Activated CD8-positive, alpha-beta memory T cell treated with anti-CD3 and anti-CD28 coated beads for 36 hours (primary cell): Measurements from ENCODE around the gene FBXW4. TPM values are rescaled to one million over a fixed set of nuclear protein-coding genes. Genes with fewer than 3 reads are reported as not detected.

Source experiments
- CTCF ChIA-PET: fragments of 350-600 bp; sonication (Branson Sonifier 250); formaldehyde crosslinking; loops from one replicate; lab custom pipeline; 2021; ENCODE audit warnings: antibody characterized with exemption; lab: Charles Lee
- POLR2A ChIA-PET: fragments of 350-600 bp; sonication (Branson Sonifier 250); formaldehyde crosslinking; loops from one replicate; lab custom pipeline; 2021; ENCODE audit warnings: antibody characterized with exemption; lab: Charles Lee
- total RNA-seq, 2 experiments: library from RNA; stranded (reverse); gene quantifications; one replicate each; pipeline ENCODE4 v1.2.3, GENCODE V29; 2021

The FBXW4 gene
- total RNA-seq, 2 experiments from 2014 or later: 35.3 to 36.3 TPM

DNA sequence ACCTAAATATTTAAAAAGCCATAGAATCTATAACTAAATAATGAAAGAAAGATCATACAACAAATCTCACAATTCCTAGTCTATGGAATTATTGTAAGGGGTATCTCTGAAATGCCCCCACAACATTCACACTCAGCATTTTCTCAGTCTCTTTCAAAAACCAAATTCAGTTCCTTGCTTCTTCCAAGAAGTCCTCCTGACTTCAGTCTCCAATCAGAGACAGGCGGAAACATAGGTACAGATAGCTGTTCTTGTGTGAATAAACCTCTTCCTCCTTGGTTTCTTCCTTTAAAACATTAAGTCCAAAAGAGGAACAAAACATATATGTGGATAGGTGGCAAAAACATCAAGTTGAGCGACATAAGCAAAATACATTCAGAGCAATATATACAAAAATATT, 13.9 kb upstream of the FBXW4 start:
- ChIA-PET CTCF (no interaction called here), POLR2A (interaction anchor here (1.0 kb wide), 1 partner anchor 32 kb away, joined by 3 read pairs; no protein-coding TSS in a partner anchor)

DNA sequence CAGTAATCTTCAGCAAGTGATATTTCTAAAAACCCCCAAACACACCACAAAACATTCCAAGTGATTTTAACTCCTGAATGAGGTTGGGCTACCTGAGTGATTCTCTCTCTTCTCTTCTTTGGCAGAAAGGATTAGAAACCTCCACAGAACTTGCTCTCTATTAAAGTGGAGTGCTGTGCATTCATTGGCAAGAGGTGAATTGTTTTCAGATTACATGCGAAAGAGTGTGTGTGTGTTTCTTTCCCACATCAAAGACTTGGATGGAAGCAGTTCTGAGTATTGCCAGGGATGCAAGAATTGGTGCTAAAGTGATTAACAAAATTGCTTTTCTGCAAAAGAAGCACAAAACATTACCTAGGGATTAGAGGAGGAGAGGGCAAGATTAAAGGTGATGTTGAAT, 13.1 kb upstream of the FBXW4 start:
- ChIA-PET POLR2A (no interaction called here), CTCF (no interaction called here)

DNA sequence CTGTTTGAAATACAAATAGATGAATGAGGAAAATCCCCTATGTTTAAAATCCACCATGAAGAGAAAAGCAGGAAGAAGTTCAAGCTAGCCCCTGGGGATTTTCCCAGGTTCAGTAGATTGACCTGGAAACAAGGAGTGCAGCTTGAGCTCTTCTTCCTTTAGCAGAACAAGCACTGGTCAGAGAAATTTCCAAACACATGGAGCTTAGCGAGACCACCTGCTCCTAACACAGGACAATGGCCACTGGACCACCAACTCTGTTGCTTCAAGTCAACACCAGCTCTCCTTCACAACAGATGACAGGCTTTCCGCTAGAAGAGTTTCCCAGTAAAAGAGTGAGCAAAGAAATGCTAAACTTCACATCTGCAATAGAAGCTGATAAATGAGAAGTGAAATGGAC, 9.4 kb upstream of the FBXW4 start:
- CTCF ChIA-PET: interaction anchor here (1.1 to 2.0 kb wide), 2 partner anchors 11 to 137 kb away, joined by 3 to 7 read pairs; no protein-coding TSS in a partner anchor
- POLR2A ChIA-PET: no interaction called here

DNA sequence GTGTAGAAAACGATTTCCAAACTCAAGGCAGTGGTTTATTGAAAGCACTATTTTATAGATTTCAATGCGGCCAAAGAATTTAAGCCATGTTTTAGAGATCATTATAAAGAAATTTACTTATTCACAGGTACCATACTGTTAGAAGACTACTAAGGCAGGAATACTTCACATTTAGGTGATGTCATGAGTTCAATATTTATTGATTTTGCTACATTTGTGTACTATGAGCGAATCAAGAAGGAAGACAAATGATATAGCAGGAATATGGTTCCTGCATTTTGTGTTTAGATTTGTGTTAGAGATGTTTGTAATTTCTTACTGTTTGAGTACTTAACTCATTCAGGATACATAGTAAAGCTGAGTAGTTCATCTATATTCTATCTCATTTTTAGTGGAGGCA, 1.7 kb upstream of the FBXW4 start:
- POLR2A ChIA-PET: no interaction called here
- CTCF ChIA-PET: no interaction called here

DNA sequence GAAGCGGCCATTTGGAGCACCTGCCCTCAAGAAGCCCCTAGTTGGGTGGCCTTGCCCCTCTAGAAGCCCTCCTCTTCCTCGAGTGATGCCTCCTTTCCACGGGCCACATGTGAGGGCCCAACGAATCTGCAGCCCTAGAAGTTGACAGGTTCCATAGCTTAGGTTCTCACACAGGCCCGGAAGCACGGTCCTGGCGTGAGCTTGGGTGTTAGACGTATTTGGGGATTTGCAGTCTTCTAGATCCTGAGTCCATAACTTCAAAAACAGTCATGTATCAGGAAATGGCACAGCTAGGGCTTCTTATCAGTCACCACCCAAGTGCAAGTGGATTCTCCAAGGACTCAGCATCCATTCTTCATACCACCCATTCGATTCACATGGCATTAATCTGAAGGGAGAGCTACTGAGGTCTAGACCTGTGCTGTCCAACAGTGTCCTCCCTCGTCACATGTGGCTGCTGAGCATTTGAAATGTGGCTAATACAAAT, 477 bp upstream of the FBXW4 start:
- ChIA-PET CTCF (interaction anchor here (0.9 kb wide), 1 partner anchor 11 kb away, joined by 3 read pairs; no protein-coding TSS in a partner anchor), POLR2A (interaction anchor here (0.7 kb wide), 1 partner anchor 763 kb away, joined by 3 read pairs; no protein-coding TSS in a partner anchor)

DNA sequence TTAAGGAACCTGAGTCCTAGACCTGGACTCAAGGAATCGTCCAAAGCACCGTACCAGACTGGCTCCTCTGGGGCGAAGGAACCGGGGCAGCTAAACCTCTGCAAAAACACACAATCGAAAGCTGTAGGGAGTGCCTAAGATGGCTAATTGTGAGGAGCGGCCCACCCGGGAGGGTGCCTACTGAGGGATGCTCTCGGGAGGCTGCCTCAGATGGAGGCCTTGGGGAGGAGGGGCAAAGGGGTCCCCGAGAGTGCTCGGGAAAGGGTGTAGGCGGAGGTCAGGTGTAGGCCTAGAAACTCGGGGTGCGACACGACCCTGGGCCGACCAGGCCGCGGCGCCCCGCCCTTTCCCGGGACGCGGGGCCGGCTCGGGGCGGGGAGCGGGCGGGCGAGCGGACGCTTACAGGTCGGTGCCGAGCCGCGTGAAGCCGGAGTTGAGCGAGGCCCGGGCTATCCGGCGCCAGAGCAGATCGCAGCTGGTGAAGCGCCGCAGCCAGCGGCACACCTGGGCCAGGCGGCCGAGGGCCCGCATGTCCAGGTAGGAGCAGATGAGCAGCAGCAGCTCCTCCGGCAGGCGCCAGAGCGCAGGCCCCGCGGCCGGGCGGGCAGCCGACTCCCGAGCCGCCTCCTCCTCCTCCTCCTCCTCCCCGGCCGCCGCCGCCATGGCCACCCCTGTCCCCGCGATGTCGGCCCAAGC, 844 bp downstream of the FBXW4 start:
- POLR2A ChIA-PET: interaction anchor here (0.5 to 0.8 kb wide), 2 partner anchors 362 to 625 kb away, joined by 3 read pairs; no protein-coding TSS in a partner anchor

DNA sequence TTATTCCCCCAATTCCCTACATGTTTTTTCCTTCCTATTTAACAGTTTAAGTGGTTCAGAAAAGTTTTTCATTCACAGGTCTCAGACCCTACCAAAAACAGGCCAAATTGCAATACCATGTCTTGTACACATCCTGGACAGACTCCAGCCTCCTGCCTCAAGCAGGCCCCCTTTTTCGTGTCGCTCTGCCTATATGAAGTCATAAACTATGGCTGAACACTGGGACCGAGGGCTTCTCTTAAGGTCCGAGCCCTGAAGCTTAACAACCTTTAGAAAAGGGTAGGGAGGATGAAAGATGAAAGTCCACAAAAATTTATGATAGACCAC, 1.4 kb downstream of the FBXW4 start:
- ChIA-PET CTCF (interaction anchor here (1.3 to 2.3 kb wide), 2 partner anchors 11 to 88 kb away, joined by 3 to 7 read pairs; no protein-coding TSS in a partner anchor), POLR2A (interaction anchor here (0.5 to 0.8 kb wide), 2 partner anchors 363 to 625 kb away, joined by 3 read pairs; no protein-coding TSS in a partner anchor)

More for the DNA sequence above, 844 bp downstream of the FBXW4 start:
- CTCF ChIA-PET: interaction anchor here (1.3 to 2.3 kb wide), 2 partner anchors 11 to 87 kb away, joined by 3 to 7 read pairs; no protein-coding TSS in a partner anchor

DNA sequence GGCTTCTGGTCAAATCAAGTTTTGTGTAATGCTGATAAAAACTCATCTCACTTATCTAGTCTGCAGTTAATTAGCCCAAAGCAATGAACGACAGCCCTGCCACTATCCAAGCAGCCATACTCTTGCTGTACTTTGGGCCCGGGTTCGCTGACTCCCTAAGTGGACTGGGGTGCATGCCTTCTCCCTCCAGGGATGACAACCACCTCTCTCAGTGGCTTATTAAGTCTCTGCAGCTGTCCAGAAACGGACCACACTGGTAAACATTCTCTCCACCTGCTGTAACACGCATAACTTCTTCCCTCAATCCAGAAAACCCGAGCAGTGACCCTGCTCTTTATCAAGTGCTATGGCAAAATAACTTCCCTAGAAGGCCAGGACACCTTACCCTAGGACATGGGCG, 3.9 kb downstream of the FBXW4 start:
- ChIA-PET CTCF (no interaction called here), POLR2A (no interaction called here)

DNA sequence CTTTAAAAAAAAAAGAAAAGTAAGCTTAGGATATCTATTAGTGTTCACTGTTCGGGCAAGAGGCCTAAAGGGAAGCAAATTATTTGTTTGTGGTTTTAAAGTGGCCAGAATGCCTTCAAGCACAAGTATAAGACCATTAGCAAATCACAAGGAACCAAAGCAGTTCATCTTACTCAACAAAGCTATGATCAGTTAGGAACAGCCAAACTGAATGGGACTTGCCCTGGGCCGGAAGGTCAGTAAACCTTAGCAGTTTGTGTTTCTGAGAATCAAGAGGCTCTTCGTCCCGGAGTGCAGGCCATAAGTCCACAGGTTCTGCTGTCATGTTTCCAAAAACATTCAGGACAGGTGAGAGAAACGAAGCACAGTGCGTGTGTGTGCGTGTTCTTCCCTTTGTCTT, 4.5 kb downstream of the FBXW4 start:
- POLR2A ChIA-PET: no interaction called here
- CTCF ChIA-PET: interaction anchor here (0.6 kb wide), 1 partner anchor 107 kb away, joined by 3 read pairs; no protein-coding TSS in a partner anchor

DNA sequence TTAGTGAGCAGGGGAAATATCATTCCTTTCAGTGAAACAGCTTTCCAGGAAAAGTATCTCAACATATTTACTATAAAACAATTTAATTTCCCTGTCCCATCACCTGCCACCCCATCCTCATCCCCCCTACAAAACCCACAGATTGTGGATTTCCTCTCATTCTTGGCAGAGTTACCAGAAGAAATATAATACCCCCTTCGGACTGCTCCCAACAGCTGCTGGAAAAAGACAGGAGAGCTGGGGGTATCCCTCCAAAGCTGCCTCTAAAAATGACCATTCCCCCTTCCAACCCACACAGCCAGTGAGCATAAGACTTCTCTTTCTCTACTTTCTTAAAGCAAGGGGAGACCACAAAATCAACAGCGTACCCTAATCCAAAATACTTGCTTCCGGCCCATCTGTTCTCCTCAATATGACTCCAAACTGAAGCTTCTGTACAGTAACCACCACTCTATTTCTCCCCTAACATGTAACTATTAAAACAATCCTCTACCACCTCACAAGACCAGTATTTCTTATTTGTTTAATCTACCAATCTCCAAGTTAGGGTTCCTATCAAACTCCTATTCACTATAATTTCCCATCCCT, 7.8 kb downstream of the FBXW4 start:
- CTCF ChIA-PET: no interaction called here
- POLR2A ChIA-PET: interaction anchor here (0.6 kb wide), 1 partner anchor 320 kb away, joined by 5 read pairs; no protein-coding TSS in a partner anchor

DNA sequence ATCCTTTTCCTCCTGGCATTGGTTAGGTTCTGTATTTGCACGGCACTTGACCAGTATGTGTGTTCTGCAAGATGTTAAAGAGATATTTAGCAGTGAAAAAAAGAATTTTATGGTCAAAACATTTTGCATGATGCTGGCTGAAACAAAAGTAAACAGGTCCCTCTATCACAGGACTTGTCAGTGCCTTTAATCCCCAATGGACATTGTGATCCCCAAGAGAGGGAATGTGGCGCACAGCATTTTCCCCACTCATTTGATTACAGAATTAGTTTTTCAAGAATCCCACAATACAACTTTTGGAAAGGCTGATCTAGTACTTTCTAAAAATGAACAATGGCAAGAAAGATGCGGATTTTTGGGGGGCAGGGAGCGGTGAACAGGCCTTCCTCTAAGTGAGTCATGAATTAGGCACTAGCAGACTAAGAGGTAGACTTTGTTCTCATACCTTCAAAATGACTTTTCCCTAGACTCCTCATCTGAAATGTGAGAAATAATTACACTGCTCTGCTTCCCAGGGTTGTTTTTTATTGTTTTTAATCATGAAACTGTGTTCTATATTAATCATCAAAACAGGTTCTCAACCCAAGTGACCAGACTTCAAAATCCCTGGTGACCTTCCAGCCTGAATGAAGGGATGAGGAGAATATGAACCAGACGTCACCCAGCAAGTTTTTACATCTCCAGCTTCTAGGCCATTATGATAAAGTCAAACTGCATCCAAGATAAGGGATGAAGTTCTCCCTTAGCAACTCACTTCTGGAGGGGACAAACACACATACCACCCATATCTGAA, 8.6 kb downstream of the FBXW4 start:
- ChIA-PET CTCF (no interaction called here), POLR2A (interaction anchor here (0.6 kb wide), 1 partner anchor 321 kb away, joined by 5 read pairs; no protein-coding TSS in a partner anchor)

DNA sequence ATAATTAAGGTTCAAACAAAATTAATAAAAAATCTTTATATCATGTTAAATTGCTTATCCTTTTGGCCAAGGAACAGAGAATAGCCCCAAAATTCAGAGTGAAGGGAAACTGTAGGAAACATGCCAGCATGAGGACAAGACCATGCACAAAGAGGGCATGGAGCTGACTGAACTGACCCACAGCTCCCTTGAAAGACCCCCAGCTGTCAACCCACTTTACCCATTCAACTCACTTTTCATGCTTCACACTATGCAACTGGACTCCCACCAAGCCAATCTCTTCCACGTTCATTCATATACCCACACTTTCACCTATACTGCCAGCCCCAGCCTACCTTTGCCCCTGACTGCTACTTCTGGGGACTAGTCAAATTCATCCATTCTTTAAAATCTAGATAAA, 10.2 kb downstream of the FBXW4 start:
- POLR2A ChIA-PET: no interaction called here
- CTCF ChIA-PET: interaction anchor here (0.6 kb wide), 1 partner anchor 218 kb away, joined by 4 read pairs; no protein-coding TSS in a partner anchor

DNA sequence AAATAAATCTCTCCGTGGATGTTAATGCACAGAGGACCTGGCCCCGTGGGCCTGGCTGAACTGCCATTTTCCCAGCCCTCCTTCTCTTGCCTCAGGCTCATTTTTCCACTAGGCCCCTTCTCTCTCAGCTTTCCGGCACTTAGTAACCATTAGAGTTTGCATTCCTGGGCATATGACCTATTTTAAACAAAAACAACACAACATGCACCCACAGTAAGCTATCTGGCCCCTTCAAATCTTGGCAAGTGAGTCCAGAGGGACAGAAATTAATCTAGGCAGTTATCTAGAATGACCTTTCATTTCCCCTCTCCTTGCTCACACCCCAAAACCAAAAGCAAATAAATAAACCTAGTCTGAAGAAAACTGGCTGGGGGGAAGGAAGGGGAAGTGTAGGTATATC, 11.7 kb downstream of the FBXW4 start:
- CTCF ChIA-PET: interaction anchor here (0.9 kb wide), 1 partner anchor 29 kb away, joined by 5 read pairs; no protein-coding TSS in a partner anchor
- POLR2A ChIA-PET: no interaction called here

DNA sequence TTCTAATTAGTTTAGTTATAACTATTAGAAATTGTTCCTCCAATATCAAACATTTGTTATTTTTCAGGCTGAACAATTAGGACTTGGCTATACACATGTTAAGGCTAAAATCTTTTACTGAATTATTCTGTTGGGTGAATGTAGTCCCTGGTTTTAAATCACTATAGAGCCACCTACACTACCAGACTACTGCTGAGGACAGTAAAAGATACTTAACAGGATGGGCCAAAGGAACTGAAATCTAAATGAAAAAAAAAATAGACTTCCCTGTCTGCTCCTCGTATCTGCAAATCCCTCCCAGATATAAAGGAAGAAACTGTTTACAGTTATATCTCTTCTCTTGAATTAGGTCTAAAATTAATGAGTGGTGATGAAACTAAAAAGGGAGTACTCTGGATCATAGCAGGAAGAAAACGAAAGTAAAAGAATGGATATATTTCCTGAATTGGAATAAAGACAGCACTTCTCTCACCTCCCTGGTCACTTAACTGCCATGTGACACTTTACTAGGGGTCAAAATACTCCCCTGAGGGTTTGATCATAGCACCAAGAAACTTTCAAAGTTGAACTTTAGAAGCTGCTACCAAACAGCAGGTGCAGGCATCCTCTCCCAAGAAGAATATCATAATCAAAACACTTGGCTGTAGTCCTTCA, 12.7 kb downstream of the FBXW4 start:
- CTCF ChIA-PET: interaction anchor here (0.6 kb wide), 1 partner anchor 106 kb away, joined by 4 read pairs; no protein-coding TSS in a partner anchor
- POLR2A ChIA-PET: no interaction called here

DNA sequence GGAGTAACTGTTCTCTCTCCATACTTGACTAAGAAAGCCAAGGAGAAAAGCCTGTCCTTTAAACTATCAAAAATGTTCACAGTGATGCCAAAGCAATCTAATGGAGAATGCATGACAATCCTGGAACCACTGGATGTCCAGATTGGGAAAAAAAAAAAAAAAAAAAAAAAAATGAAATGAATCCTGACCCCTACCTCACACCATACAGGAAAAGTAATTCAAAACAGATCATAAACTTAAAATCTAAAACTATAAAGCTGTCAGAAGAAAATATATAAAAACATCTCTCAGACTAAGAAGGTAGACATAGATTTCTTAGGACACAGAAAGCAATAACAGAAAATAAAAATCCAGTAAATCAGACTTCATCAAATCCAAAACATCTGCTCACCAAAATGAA, 18.4 kb downstream of the FBXW4 start:
- POLR2A ChIA-PET: no interaction called here
- CTCF ChIA-PET: no interaction called here

DNA sequence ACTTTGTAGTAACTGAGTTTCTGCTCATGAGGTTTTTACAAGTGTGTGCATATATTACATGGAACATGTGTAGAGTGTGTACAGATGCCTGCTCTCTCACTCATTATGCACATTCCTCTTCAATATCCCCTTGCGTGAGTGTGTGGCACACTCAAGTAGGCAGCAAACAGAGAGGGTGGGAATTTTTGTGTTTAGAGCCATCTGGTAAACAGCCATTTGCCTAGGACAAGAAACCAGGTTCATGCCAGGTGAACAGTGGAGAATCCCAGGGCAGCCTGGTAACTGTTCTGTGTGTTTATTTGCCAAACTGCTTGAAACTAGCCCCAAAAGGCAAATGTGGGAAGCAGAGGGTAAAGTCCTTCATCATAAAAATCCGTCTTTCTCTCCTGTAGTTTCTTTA, 19.9 kb downstream of the FBXW4 start:
- ChIA-PET POLR2A (no interaction called here), CTCF (no interaction called here)

DNA sequence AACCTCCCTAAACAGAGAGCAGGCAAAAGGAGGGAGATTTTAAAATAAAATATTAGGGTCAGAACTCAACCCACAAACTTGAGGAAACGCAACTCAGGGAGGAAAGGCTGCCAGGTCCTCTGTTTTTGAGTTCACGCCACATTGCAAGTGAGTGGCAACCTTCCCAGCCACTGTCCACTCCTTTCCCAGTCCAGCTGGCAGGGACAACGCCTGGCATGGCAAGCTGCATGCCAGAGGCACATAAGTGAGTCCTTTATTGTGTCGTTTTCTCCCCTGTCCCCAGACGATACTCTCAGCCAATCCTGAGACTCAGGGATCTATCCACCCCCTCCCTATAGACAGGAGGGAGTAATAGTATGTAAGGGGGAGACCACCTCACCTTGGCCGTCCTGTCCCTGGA, 22.4 kb downstream of the FBXW4 start:
- ChIA-PET POLR2A (no interaction called here), CTCF (no interaction called here)

DNA sequence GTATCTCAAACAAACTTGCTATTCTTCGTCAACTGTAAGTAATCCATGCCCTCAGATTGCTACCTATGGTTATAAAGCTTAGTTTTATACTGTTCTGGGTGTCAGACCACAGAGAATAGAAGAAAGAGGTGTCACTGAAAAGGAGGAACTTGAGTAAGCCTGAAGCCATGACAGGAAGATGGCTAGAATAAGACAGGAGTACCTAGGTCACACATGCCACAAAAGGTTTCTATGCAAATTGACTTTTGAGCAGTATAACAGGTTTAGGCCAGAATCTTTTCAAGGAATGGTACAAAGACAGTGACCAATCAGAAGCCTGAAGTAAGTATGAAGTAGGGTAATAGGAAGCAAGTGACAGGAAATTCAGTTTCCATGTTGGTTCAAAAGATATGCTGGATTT, 23.5 kb downstream of the FBXW4 start:
- ChIA-PET POLR2A (no interaction called here), CTCF (no interaction called here)

DNA sequence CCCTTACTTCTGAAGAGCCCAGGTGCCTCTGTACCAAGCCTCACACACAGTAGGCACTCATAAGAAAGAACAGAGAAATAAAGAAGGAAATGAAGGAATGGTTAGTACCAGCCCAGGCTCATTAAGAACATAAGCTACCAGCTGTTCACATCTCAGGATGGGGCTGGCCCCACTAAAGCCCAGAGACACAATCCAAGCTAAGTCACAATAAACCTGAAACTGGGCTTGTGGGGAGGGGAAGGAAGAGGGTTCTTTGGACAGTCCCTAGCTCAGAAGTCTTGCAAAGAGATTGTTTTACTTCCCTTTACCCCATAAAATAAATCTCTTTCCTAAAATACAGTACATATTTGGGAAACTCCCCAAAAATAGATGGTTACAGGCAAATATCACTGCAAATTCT, 24.3 kb downstream of the FBXW4 start:
- POLR2A ChIA-PET: no interaction called here
- CTCF ChIA-PET: no interaction called here
